Gastroesophageal sphincter (tissue), 4 donors: ENCODE measurements around the gene PSMB3. TPM values are rescaled to one million over a fixed set of nuclear protein-coding genes. Genes with fewer than 3 reads are reported as not detected.
"Not testable (repeated sequence)": the region's sequence is repeated elsewhere in the genome, so short reads cannot be mapped to it uniquely, and the experiment has no call there.

ENCODE experiments used
- ATAC-seq: fragments of 150-250 bp; one replicate; pipeline ENCODE4 v1.9.1; 2016; ENCODE audit warnings: mild to moderate bottlenecking, moderate library complexity
- H3K27ac ChIP-seq, 4 donors: fragments of 200-600 bp; sonication (generic) in 3 of 4; 1 replicate in 3 of 4; 2 replicates in 1 of 4; pipeline ENCODE4 v1.5.1; 2016 to 2019
- H3K27me3 ChIP-seq: fragments of 200-600 bp; sonication (generic); one replicate; pipeline ENCODE4 v1.5.1; 2019
- H3K36me3 ChIP-seq, 2 donors: fragments of 200-600 bp; sonication (generic); one replicate each; pipeline ENCODE4 v1.5.1; 2019; ENCODE audit warnings: control low read depth in 1 of 2
- H3K4me1 ChIP-seq, 3 donors: fragments of 200-600 bp; sonication (generic); 1 replicate in 2 of 3; 2 replicates in 1 of 3; pipeline ENCODE4 v1.5.1; 2016 to 2019; ENCODE audit warnings: control low read depth in 2 of 3
- H3K4me3 ChIP-seq, 2 donors: fragments of 200-600 bp; sonication (generic); one replicate each; pipeline ENCODE4 v1.5.1; 2019; ENCODE audit warnings: mild to moderate bottlenecking in 1 of 2, moderate library complexity in 1 of 2
- H3K9me3 ChIP-seq, 3 donors: fragments of 200-600 bp; sonication (generic); one replicate each; pipeline ENCODE4 v1.5.1; 2017 to 2019; ENCODE audit warnings: control low read depth in 2 of 3
- CTCF ChIP-seq, 4 experiments: fragments of 200-600 bp in 2 of 4; fragments of 450-650 bp in 2 of 4; sonication (generic) in 1 of 4; IDR thresholded peaks; one replicate each; pipeline ENCODE4 v1.5.1; 2017 to 2019; ENCODE audit warnings: antibody characterized with exemption in 4 of 4, mild to moderate bottlenecking in 2 of 4, moderate library complexity in 2 of 4
- EP300 ChIP-seq: sonication (generic); formaldehyde crosslinking; IDR thresholded peaks from one replicate; pipeline ENCODE4 v1.6.1; 2017; ENCODE audit warnings: antibody characterized with exemption, mild to moderate bottlenecking
- POLR2A ChIP-seq, 2 donors: fragments of 450-650 bp; IDR thresholded peaks; one replicate each; pipeline ENCODE4 v1.6.1; 2017; ENCODE audit warnings: antibody characterized with exemption in 2 of 2, mild to moderate bottlenecking in 2 of 2, moderate library complexity in 1 of 2
- POLR2AphosphoS5 ChIP-seq: sonication (generic); formaldehyde crosslinking; IDR thresholded peaks from one replicate; pipeline ENCODE4 v1.6.1; 2017; ENCODE audit warnings: antibody characterized with exemption
- WGBS, 2 donors: methylation state at CpG; one replicate each; pipeline ENCODE4 v1.1.5; 2018; ENCODE audit warnings: low coverage in 1 of 2; 5-methylcytosine and 5-hydroxymethylcytosine counted together
- total RNA-seq, 4 donors: library from RNA; depleted of rRNA; stranded (reverse); fragments of >200 nt; gene quantifications; one replicate each; pipeline ENCODE4 v1.1.0, GENCODE V29; 2016

PSMB3 gene
- total RNA-seq, 4 donors from 2014 or later, result 107 to 123 (median 117) TPM

- Histone ChIP-seq H3K36me3 (peaks cover 0 to 69% of the 10 kb centered on the region in 2 donors), H3K27ac (peak overlapping the region in 1 of 4 donors; percentile 40), H3K9me3 (no peaks in the 10 kb centered on the region), H3K27me3 (no peaks in the 10 kb centered on the region), H3K4me3 (no peak overlapping the region), H3K4me1 (peaks cover 0 to 44% (median 5%) of the 10 kb centered on the region in 3 donors)
- TF ChIP-seq EP300 (no peak), CTCF (IDR thresholded peaks at IDR 0.05) (no peak)
- ATAC-seq, result no peak
- no CpG with 5 or more reads among the region's 10 CpGs for WGBS, 2 donors
Observed at GRCh38 chr17:38725066-38725465, 27.5 kb upstream of the PSMB3 start.

- Histone ChIP-seq H3K4me1 (peaks cover 0 to 46% (median 11%) of the 10 kb centered on the region in 3 donors), H3K36me3 (peaks cover 0 to 59% of the 10 kb centered on the region in 2 donors)
- no CpG with 5 or more reads among the region's 8 CpGs for WGBS, 2 donors
- not testable (repeated sequence) for H3K27me3 ChIP-seq, H3K9me3 ChIP-seq, H3K4me3 ChIP-seq, ATAC-seq, H3K27ac ChIP-seq
Observed at GRCh38 chr17:38726145-38726544, 26.4 kb upstream of the PSMB3 start.

GRCh38 chr17:38727736-38728135, 24.8 kb upstream of the PSMB3 start:
- Histone ChIP-seq H3K4me1 (peaks cover 0 to 62% (median 20%) of the 10 kb centered on the region in 3 donors), H3K4me3 (no peak overlapping the region), H3K9me3 (no peaks in the 10 kb centered on the region), H3K27ac (peak overlapping the region in 2 of 4 donors; percentile 91 to 92), H3K27me3 (no peaks in the 10 kb centered on the region), H3K36me3 (peaks cover 0 to 46% of the 10 kb centered on the region in 2 donors)
- TF ChIP-seq CTCF (IDR thresholded peaks at IDR 0.05), result no peak
- 81 to 83% methylated on average over 3 of the region's 5 CpGs for WGBS, 2 donors
- no peak for ATAC-seq

GRCh38 chr17:38728290-38728831, 24.2 kb upstream of the PSMB3 start:
- H3K27ac ChIP-seq, result peak overlapping the region in 2 of 4 donors; percentile 91 to 92
- H3K4me3 ChIP-seq, result no peak overlapping the region
- H3K36me3 ChIP-seq, result peaks cover 0 to 46% of the 10 kb centered on the region in 2 donors
- no peaks in the 10 kb centered on the region for H3K27me3 ChIP-seq
- 60% methylated on average over 5 of the region's 8 CpGs; no CpG with 5 or more reads in 1 of the 2 donors for WGBS, 2 donors
- no peak for TF ChIP-seq POLR2AphosphoS5
- no peak for TF ChIP-seq EP300
- TF ChIP-seq CTCF (IDR thresholded peaks at IDR 0.05), result no peak
- no peak for TF ChIP-seq POLR2A (IDR thresholded peaks at IDR 0.05)
- ATAC-seq, result no peak
- no peaks in the 10 kb centered on the region for H3K9me3 ChIP-seq
- peaks cover 0 to 68% (median 20%) of the 10 kb centered on the region in 3 donors for H3K4me1 ChIP-seq

GRCh38 chr17:38729368-38729885, 23.1 kb upstream of the PSMB3 start:
- WGBS, 2 donors, result 15 to 24% methylated on average over 7 to 14 of the region's 14 CpGs
- H3K36me3 ChIP-seq, result peaks cover 0 to 46% of the 10 kb centered on the region in 2 donors
- no peaks in the 10 kb centered on the region for H3K27me3 ChIP-seq
- H3K4me3 ChIP-seq, result peak overlapping the region; percentile 42 to 81
- TF ChIP-seq CTCF (IDR thresholded peaks at IDR 0.05), result no peak
- TF ChIP-seq EP300, result no peak
- TF ChIP-seq POLR2A (IDR thresholded peaks at IDR 0.05), result no peak
- no peak for TF ChIP-seq POLR2AphosphoS5
- no peaks in the 10 kb centered on the region for H3K9me3 ChIP-seq
- H3K4me1 ChIP-seq, result peaks cover 0 to 72% (median 20%) of the 10 kb centered on the region in 3 donors
- H3K27ac ChIP-seq, result peak overlapping the region; percentile 55 to 94 (median 92)
- no peak for ATAC-seq
